Gastrocnemius medialis (tissue), 4 donors: ENCODE results near the gene ADGRD2. TPM values are rescaled to one million over a fixed set of nuclear protein-coding genes. Genes with fewer than 3 reads are reported as not detected.

ENCODE experiments used
- ATAC-seq, 2 donors: fragments of 150-250 bp; one replicate each; pipeline ENCODE4 v1.9.1; 2016
- DNase-seq, 2 donors: peaks; one replicate each; pipeline ENCODE4 v3.0.0-alpha.2; 2019
- H3K27ac ChIP-seq, 4 donors: fragments of 200-600 bp; sonication (generic); 1 replicate in 1 of 4; 2 replicates in 3 of 4; pipeline ENCODE4 v1.5.1; 2016 to 2018; ENCODE audit warnings: mild to moderate bottlenecking in 2 of 4, moderate library complexity in 1 of 4
- H3K27me3 ChIP-seq, 3 donors: fragments of 200-600 bp; sonication (generic) in 2 of 3; 1 replicate in 1 of 3; 2 replicates in 2 of 3; pipeline versions ENCODE4 v1.5.1 to v1.6.0; 2016 to 2019; ENCODE audit warnings: mild to moderate bottlenecking in 1 of 3, moderate library complexity in 1 of 3
- H3K36me3 ChIP-seq, 2 donors: fragments of 200-600 bp; sonication (generic) in 1 of 2; one replicate each; pipeline ENCODE4 v1.5.1; 2017 to 2018
- H3K4me1 ChIP-seq, 2 donors: fragments of 200-600 bp; sonication (generic) in 1 of 2; one replicate each; pipeline ENCODE4 v1.5.1; 2016 to 2017; ENCODE audit warnings: mild to moderate bottlenecking in 2 of 2
- H3K4me3 ChIP-seq, 4 donors: fragments of 200-600 bp; sonication (generic) in 3 of 4; 1 replicate in 1 of 4; 2 replicates in 3 of 4; pipeline ENCODE4 v1.5.1; 2016 to 2019; ENCODE audit warnings: mild to moderate bottlenecking in 2 of 4
- H3K9me3 ChIP-seq, 3 donors: fragments of 200-600 bp; sonication (generic) in 2 of 3; 1 replicate in 1 of 3; 2 replicates in 2 of 3; pipeline ENCODE4 v1.5.1; 2016 to 2019
- POLR2A ChIP-seq, 2 donors: fragments of 450-650 bp; IDR thresholded peaks; one replicate each; pipeline ENCODE4 v1.6.1; 2017; ENCODE audit warnings: antibody characterized with exemption in 2 of 2, mild to moderate bottlenecking in 2 of 2, moderate library complexity in 2 of 2
- in situ Hi-C, 4 donors: fragments of 200-750 bp; cut with MboI; loops; one replicate each; pipeline versions ENCODE4 v1.15.0 to v1.8.0; 2017; ENCODE audit warnings: low sequenced_read_pairs in 4 of 4
- intact Hi-C: fragments of 100-400 bp; cut with DNase I; formaldehyde crosslinking; loops from one replicate; pipeline ENCODE4 v1.15.1; 2023; ENCODE audit warnings: low total_unique reads
- total RNA-seq, 4 donors: library from RNA; depleted of rRNA; stranded (reverse); fragments of >200 nt; gene quantifications; one replicate each; pipeline versions ENCODE4 v1.1.0 to v1.2.3, GENCODE V29; 2016
- TF ChIP-seq, protein P1 (sequence below), 5 experiments: fragments of 450-650 bp in 3 of 5; fragments of 200-600 bp in 2 of 5; sonication (generic) in 2 of 5; IDR thresholded peaks in 4 of 5; conservative IDR thresholded peaks in 1 of 5; 1 replicate in 4 of 5; 2 replicates in 1 of 5; pipeline ENCODE4 v1.5.1; 2016 to 2019; ENCODE audit warnings: antibody characterized with exemption in 5 of 5, mild to moderate bottlenecking in 3 of 5, moderate library complexity in 3 of 5

ADGRD2 gene
- total RNA-seq, 4 donors from 2014 or later, result not detected

DNA sequence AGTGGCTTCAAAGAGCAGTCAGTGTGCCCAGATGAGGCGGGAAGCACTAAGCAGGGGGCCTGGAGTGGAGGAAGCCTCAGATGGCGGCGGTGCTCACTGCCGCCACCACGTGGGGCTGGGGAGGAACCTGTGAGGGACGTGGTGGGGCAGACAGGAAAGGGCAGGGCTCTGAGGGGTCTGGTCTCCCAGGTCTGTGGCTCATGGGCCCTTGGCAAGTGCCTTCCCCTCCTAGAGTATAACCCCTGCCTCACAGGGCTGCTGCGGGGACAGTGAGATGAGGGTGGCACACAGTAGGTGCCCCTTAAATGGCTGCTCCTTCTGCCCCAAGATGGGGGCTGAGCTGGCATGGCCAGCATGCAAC lies 30.4 kb downstream of the ADGRD2 start:
- TF ChIP-seq, protein P1, sequence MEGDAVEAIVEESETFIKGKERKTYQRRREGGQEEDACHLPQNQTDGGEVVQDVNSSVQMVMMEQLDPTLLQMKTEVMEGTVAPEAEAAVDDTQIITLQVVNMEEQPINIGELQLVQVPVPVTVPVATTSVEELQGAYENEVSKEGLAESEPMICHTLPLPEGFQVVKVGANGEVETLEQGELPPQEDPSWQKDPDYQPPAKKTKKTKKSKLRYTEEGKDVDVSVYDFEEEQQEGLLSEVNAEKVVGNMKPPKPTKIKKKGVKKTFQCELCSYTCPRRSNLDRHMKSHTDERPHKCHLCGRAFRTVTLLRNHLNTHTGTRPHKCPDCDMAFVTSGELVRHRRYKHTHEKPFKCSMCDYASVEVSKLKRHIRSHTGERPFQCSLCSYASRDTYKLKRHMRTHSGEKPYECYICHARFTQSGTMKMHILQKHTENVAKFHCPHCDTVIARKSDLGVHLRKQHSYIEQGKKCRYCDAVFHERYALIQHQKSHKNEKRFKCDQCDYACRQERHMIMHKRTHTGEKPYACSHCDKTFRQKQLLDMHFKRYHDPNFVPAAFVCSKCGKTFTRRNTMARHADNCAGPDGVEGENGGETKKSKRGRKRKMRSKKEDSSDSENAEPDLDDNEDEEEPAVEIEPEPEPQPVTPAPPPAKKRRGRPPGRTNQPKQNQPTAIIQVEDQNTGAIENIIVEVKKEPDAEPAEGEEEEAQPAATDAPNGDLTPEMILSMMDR (IDR thresholded peaks at IDR 0.05 in 4 of 5, conservative IDR thresholded peaks at IDR 0.05 in 1 of 5), result no peak
- TF ChIP-seq POLR2A (IDR thresholded peaks at IDR 0.05), result no peak
- ATAC-seq, result no peak
- DNase-seq, result no peak
- no peak overlapping the region for H3K4me3 ChIP-seq
- intact Hi-C loops (no loop called here), in situ Hi-C loops (no loop called here)
- H3K27ac ChIP-seq, result no peak overlapping the region
- H3K36me3 ChIP-seq, result no peaks in the 10 kb centered on the region
- no peaks in the 10 kb centered on the region for H3K4me1 ChIP-seq
- H3K9me3 ChIP-seq, result no peaks in the 10 kb centered on the region
- peaks cover 40 to 56% (median 48%) of the 10 kb centered on the region in 3 donors for H3K27me3 ChIP-seq

DNA sequence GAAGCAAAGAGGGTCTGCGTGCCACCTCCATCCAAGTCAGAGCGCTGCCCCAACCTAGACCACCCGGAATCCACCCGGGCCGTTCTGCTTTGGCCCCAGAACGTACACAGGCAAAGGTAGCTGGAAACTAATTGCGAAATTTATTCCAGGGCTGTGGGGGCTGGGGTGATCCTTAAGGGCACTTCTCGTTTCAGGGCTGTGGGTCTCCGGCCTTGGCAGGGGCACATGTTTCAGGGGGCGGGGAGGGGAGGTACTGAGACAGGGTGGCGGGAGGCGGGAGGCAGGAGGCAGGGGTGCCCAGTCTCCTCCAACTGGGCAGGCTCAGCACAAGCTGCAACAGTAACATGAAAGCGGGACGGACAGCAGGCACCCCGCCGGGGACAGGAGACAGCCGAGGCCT lies 30.9 kb downstream of the ADGRD2 start:
- DNase-seq (no peak), ATAC-seq (no peak)
- Histone ChIP-seq H3K27ac (no peak overlapping the region), H3K27me3 (peaks cover 45 to 57% (median 46%) of the 10 kb centered on the region in 3 donors), H3K9me3 (no peaks in the 10 kb centered on the region), H3K4me1 (no peaks in the 10 kb centered on the region), H3K36me3 (no peaks in the 10 kb centered on the region), H3K4me3 (no peak overlapping the region)
- no peak for TF ChIP-seq POLR2A (IDR thresholded peaks at IDR 0.05)
- TF ChIP-seq, protein P1 (IDR thresholded peaks at IDR 0.05 in 4 of 5, conservative IDR thresholded peaks at IDR 0.05 in 1 of 5), result no peak
- in situ Hi-C loops, result no loop called here
- intact Hi-C loops, result no loop called here

DNA sequence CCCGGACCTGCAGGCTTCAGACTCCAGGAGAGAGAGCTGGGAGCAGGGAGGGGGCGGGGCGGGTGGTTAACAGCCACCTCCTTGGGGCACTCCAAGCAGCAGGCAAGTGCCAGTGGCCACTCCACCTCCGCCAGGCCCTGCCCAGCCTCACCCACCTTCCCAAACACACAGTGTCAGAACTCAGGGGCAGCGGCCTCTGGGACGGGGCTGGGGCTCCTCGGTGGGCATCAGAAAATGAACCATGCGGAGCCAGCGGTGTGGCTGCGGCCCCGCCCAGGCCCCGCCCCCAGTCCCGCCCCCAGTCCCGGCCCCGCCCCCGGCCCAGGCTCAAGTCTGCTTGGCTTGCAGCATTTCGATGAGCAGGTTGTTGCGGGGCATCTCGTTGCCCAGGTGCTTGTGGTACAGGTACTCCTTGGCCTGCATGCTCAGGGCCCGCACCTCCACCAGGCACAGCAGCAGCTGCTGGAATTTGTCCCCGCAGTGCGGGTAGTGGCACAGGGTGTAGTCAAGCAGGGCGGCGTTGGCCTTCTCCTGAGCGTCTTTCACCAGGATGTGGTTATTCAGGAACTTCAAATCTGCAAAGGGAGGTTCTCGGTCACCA lies 32.3 kb downstream of the ADGRD2 start:
- ATAC-seq (no peak), DNase-seq (no peak)
- no peaks in the 10 kb centered on the region for H3K9me3 ChIP-seq
- in situ Hi-C loops (no loop called here), intact Hi-C loops (no loop called here)
- H3K27me3 ChIP-seq, result peaks cover 45 to 56% (median 55%) of the 10 kb centered on the region in 3 donors
- no peaks in the 10 kb centered on the region for H3K4me1 ChIP-seq
- no peak for TF ChIP-seq POLR2A (IDR thresholded peaks at IDR 0.05)
- TF ChIP-seq, protein P1 (IDR thresholded peaks at IDR 0.05 in 4 of 5, conservative IDR thresholded peaks at IDR 0.05 in 1 of 5), result no peak
- H3K27ac ChIP-seq, result no peak overlapping the region
- H3K36me3 ChIP-seq, result no peaks in the 10 kb centered on the region
- no peak overlapping the region for H3K4me3 ChIP-seq

DNA sequence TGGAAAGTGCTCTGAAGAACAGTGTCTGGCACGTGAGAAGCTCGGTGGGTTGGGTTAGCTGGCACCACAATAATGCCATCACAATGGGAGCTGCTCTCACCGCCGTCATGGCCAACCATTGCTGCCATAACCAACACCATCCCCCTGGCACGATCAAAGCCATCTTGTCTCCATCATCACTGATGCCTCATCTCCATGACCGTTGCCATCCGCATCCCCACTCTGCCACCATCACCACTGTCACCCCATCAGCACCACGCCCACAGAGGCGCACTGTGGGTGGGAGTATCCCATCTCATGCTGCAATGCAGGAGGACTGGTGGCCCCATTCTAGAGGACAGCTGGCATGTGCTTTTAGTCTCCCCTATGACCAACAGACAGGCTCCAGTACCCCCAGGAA lies 33.2 kb downstream of the ADGRD2 start:
- DNase-seq (no peak), ATAC-seq (no peak)
- no peaks in the 10 kb centered on the region for H3K4me1 ChIP-seq
- no peak overlapping the region for H3K4me3 ChIP-seq
- peaks cover 40 to 48% (median 47%) of the 10 kb centered on the region in 3 donors for H3K27me3 ChIP-seq
- intact Hi-C loops (no loop called here), in situ Hi-C loops (no loop called here)
- H3K27ac ChIP-seq, result no peak overlapping the region
- TF ChIP-seq, protein P1 (IDR thresholded peaks at IDR 0.05 in 4 of 5, conservative IDR thresholded peaks at IDR 0.05 in 1 of 5), result no peak
- no peak for TF ChIP-seq POLR2A (IDR thresholded peaks at IDR 0.05)
- H3K36me3 ChIP-seq, result no peaks in the 10 kb centered on the region
- no peaks in the 10 kb centered on the region for H3K9me3 ChIP-seq

DNA sequence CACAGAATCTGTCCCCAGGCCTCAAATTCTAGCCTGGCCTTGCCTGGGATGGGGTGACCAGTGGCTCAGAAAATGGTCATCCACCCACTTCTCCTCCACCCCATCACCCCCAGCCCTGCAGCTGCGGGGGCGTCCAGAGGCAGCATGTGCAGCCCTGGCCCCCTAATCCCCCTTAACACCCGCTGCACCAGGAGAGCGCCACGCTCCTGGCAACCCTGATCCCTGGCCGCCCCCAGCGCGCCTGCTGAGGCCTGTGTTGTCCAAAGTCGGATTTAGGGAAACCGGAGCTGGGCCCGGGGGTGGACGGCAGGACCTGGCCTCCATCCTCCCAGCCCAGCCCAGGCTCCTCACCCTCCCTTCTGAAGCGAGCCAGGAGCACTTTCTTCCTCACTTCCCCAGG lies 35.0 kb downstream of the ADGRD2 start:
- no peaks in the 10 kb centered on the region for H3K4me1 ChIP-seq
- TF ChIP-seq, protein P1 (IDR thresholded peaks at IDR 0.05 in 4 of 5, conservative IDR thresholded peaks at IDR 0.05 in 1 of 5), result no peak
- no peak for TF ChIP-seq POLR2A (IDR thresholded peaks at IDR 0.05)
- H3K36me3 ChIP-seq, result no peaks in the 10 kb centered on the region
- intact Hi-C loops, result no loop called here
- ATAC-seq (no peak), DNase-seq (no peak)
- no peak overlapping the region for H3K4me3 ChIP-seq
- no peaks in the 10 kb centered on the region for H3K9me3 ChIP-seq
- in situ Hi-C loops, result no loop called here
- no peak overlapping the region for H3K27ac ChIP-seq
- peaks cover 25 to 39% (median 32%) of the 10 kb centered on the region in 3 donors for H3K27me3 ChIP-seq
